ENCODE results near the gene MFGE8. TPM values are rescaled to one million over a fixed set of nuclear protein-coding genes. Genes with fewer than 3 reads are reported as not detected.

Gene MFGE8
- polyA plus RNA-seq, 1 of the 3 experiments (the other 2 are of a cell fraction) = 247 TPM

DNA sequence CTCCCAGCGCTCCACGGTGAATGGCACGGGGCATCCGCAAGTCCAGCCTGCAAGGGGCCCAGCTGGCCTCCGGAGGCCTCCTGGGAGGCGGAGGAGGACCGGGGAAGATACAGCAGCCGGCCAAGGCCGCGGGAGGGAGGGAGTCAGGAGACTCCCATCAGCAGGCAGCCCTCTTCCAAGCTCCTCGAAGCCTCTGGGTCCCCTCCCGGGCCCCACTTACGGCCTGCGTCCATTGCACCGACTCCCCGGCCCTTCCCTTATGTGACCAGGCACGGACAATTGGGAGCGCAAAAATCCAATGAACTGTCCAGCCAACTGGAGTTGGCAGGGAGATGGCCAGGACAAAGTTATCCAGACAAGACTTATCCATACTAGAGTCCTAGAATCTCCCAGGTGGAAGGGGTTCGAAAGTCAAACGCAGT is 668 bp downstream of the MFGE8 start (continued):
- no peak for TF ChIP-seq SIN3A (IDR thresholded peaks at IDR 0.05; ENCODE audit: borderline replicate concordance, low read depth, low read length)
- no peak for TF ChIP-seq MEF2A (IDR thresholded peaks at IDR 0.05; ENCODE audit: borderline replicate concordance, low read depth)
- no peak for TF ChIP-seq FOXM1 (IDR thresholded peaks at IDR 0.05; ENCODE audit: low read depth)

- peaks cover 7 to 9% of the 10 kb centered on the region in 2 experiments; a peak in 2 of 4 replicates for H3K4me1 ChIP-seq (ENCODE audit: control insufficient read depth in 1 of 2, insufficient read depth in 2 of 2, low read depth in 1 of 2, low read length in 1 of 2)
- H3K27me3 ChIP-seq (ENCODE audit: insufficient read depth) = no peaks in the 10 kb centered on the region
- peaks cover 0 to 12% of the 10 kb centered on the region in 2 experiments for H3K36me3 ChIP-seq (replicated peaks in 1 of 2; ENCODE audit: control insufficient read depth in 1 of 2, insufficient read depth in 2 of 2, low read length in 1 of 2)
- peaks cover 19% of the 10 kb centered on the region; the same call in 1 of the 2 replicates for H3K79me2 ChIP-seq (ENCODE audit: insufficient read depth)
- no peaks in the 10 kb centered on the region for H3K9me2 ChIP-seq
- peaks cover 4% of the 10 kb centered on the region for H3F3A ChIP-seq (replicated peaks; ENCODE audit: insufficient read depth)
- H2AFZ ChIP-seq (ENCODE audit: low read depth) = no peak overlapping the region
- DNase-seq = no peak
- no peaks in the 10 kb centered on the region for H3K9me3 ChIP-seq
- H4K20me1 ChIP-seq (ENCODE audit: insufficient read depth) = no peaks in the 10 kb centered on the region
- H3K4me2 ChIP-seq = peak overlapping the region; percentile 98
- H3K9ac ChIP-seq = peak overlapping the region; percentile 95; the same call in 1 of the 2 replicates
- no peak overlapping the region; a peak in 1 of 4 replicates for H3K27ac ChIP-seq (ENCODE audit: low read depth in 2 of 2, low read length in 1 of 2)
- POLR2A ChIA-PET = no interaction called here
- CTCF ChIA-PET = interaction anchor here (1.4 to 1.6 kb wide), 5 partner anchors 14 to 110 kb away, joined by 3 to 6 read pairs (median 5); no protein-coding TSS in a partner anchor
- 66% methylated on average over 3 of the region's 5 CpGs for WGBS (ENCODE audit: low lambda C conversion rate)
- H3K4me3 ChIP-seq (ENCODE audit: low read depth in 2 of 2, low read length in 1 of 2) = peak overlapping the region; percentile 69 to 94; a peak in 3 of 4 replicates
- TF ChIP-seq RXRA (IDR thresholded peaks at IDR 0.05; ENCODE audit: borderline replicate concordance, low read depth) (no peak), MEF2A (IDR thresholded peaks at IDR 0.05; ENCODE audit: borderline replicate concordance, low read depth) (peak; percentile 55; the same call in 1 of the 2 replicates), TAF1 (IDR thresholded peaks at IDR 0.05; ENCODE audit: borderline replicate concordance, low read depth, low read length) (no peak)
- TF ChIP-seq, protein P1, sequence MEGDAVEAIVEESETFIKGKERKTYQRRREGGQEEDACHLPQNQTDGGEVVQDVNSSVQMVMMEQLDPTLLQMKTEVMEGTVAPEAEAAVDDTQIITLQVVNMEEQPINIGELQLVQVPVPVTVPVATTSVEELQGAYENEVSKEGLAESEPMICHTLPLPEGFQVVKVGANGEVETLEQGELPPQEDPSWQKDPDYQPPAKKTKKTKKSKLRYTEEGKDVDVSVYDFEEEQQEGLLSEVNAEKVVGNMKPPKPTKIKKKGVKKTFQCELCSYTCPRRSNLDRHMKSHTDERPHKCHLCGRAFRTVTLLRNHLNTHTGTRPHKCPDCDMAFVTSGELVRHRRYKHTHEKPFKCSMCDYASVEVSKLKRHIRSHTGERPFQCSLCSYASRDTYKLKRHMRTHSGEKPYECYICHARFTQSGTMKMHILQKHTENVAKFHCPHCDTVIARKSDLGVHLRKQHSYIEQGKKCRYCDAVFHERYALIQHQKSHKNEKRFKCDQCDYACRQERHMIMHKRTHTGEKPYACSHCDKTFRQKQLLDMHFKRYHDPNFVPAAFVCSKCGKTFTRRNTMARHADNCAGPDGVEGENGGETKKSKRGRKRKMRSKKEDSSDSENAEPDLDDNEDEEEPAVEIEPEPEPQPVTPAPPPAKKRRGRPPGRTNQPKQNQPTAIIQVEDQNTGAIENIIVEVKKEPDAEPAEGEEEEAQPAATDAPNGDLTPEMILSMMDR (IDR thresholded peaks at IDR 0.05) = no peak
Observed at GRCh38 chr15:88911766-88912118, 1.4 kb downstream of the MFGE8 start.

DNA sequence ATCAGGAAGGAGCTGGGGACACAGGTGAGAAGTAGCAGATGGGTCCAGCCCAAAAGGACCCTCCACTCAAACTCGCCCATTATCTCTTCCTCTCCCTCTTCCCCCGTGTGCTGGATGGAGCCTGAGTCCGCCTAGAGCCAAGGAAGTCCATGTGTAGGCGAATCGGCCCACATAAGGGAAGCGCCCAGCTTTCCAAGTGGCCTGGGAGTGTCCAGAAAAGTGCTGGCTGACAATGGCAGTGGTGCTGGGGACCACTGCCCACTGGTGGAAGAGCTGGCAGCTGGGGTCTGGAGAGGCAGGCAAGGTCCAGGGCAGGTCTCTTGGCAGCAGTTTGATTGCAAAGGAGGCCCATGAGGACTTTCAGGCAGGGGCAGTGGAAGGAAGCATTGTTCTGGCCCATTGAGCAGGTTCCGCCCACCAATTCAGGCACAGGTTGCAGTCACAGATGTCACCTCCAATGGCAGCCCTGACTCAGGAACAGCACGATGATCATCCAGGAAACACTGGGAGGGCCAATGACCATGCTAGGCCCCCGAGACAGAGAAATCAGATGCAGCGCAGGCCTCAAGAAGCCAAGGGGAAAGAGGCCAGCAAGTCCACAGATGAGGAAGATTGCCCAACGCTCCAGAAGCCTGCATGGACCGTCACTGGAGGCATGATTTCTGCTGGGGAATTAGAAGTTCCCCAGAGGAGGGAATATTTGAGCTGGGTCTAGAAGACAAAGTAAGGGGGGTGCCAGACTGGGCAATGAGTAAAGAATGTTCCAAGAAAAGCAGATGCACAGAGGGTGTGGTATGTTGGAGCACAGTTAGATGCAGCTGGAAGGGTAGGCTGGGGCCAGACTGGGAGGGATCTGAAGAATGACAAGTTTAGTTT is 3.0 kb downstream of the MFGE8 start:
- Histone ChIP-seq H3K4me2 (no peak overlapping the region), H4K20me1 (ENCODE audit: insufficient read depth) (no peaks in the 10 kb centered on the region), H3K79me2 (ENCODE audit: insufficient read depth) (peaks cover 19% of the 10 kb centered on the region; the same call in 1 of the 2 replicates), H3K27me3 (ENCODE audit: insufficient read depth) (no peaks in the 10 kb centered on the region), H2AFZ (ENCODE audit: low read depth) (no peak overlapping the region), H3K9ac (no peak overlapping the region), H3K4me1 (ENCODE audit: control insufficient read depth in 1 of 2, insufficient read depth in 2 of 2, low read depth in 1 of 2, low read length in 1 of 2) (peaks cover 7 to 9% of the 10 kb centered on the region in 2 experiments; a peak in 2 of 4 replicates), H3K4me3 (ENCODE audit: low read depth in 2 of 2, low read length in 1 of 2) (no peak overlapping the region), H3F3A (replicated peaks; ENCODE audit: insufficient read depth) (peaks cover 4% of the 10 kb centered on the region), H3K9me2 (no peaks in the 10 kb centered on the region), H3K9me3 (no peaks in the 10 kb centered on the region), H3K36me3 (replicated peaks in 1 of 2; ENCODE audit: control insufficient read depth in 1 of 2, insufficient read depth in 2 of 2, low read length in 1 of 2) (peaks cover 0 to 20% of the 10 kb centered on the region in 2 experiments), H3K27ac (ENCODE audit: low read depth in 2 of 2, low read length in 1 of 2) (no peak overlapping the region)
- WGBS (ENCODE audit: low lambda C conversion rate) = 94% methylated on average over 10 of the region's 12 CpGs
- TF ChIP-seq NRF1 (IDR thresholded peaks at IDR 0.05; ENCODE audit: low read depth, low read length) = no peak
- no peak for TF ChIP-seq EZH2phosphoT487 (IDR thresholded peaks at IDR 0.05; ENCODE audit: borderline replicate concordance, low read depth)
- TF ChIP-seq FOXM1 (IDR thresholded peaks at IDR 0.05; ENCODE audit: low read depth) = no peak
- TF ChIP-seq, protein P2, sequence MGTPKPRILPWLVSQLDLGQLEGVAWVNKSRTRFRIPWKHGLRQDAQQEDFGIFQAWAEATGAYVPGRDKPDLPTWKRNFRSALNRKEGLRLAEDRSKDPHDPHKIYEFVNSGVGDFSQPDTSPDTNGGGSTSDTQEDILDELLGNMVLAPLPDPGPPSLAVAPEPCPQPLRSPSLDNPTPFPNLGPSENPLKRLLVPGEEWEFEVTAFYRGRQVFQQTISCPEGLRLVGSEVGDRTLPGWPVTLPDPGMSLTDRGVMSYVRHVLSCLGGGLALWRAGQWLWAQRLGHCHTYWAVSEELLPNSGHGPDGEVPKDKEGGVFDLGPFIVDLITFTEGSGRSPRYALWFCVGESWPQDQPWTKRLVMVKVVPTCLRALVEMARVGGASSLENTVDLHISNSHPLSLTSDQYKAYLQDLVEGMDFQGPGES (IDR thresholded peaks at IDR 0.05; ENCODE audit: low read depth, low read length) = no peak
- TF ChIP-seq FOSL2 (IDR thresholded peaks at IDR 0.05; ENCODE audit: borderline replicate concordance, low read depth) = no peak
- no peak for TF ChIP-seq FOXJ3 (CRISPR knock-in tag; IDR thresholded peaks at IDR 0.05)
- TF ChIP-seq EP300 (IDR thresholded peaks at IDR 0.05; ENCODE audit: borderline replicate concordance in 1 of 2, low read depth in 1 of 2, low read length in 1 of 2) = no peak
- TF ChIP-seq RAD21 (IDR thresholded peaks at IDR 0.05; ENCODE audit: low read length) = no peak
- no peak for TF ChIP-seq SMC3 (IDR thresholded peaks at IDR 0.05; ENCODE audit: low read depth, low read length)
- TF ChIP-seq CHD2 (IDR thresholded peaks at IDR 0.05; ENCODE audit: low read length, partially characterized antibody) = no peak
- no peak for TF ChIP-seq TCF12 (IDR thresholded peaks at IDR 0.05)
- TF ChIP-seq SIN3A (IDR thresholded peaks at IDR 0.05; ENCODE audit: borderline replicate concordance, low read depth, low read length) = no peak
- TF ChIP-seq, protein P3, sequence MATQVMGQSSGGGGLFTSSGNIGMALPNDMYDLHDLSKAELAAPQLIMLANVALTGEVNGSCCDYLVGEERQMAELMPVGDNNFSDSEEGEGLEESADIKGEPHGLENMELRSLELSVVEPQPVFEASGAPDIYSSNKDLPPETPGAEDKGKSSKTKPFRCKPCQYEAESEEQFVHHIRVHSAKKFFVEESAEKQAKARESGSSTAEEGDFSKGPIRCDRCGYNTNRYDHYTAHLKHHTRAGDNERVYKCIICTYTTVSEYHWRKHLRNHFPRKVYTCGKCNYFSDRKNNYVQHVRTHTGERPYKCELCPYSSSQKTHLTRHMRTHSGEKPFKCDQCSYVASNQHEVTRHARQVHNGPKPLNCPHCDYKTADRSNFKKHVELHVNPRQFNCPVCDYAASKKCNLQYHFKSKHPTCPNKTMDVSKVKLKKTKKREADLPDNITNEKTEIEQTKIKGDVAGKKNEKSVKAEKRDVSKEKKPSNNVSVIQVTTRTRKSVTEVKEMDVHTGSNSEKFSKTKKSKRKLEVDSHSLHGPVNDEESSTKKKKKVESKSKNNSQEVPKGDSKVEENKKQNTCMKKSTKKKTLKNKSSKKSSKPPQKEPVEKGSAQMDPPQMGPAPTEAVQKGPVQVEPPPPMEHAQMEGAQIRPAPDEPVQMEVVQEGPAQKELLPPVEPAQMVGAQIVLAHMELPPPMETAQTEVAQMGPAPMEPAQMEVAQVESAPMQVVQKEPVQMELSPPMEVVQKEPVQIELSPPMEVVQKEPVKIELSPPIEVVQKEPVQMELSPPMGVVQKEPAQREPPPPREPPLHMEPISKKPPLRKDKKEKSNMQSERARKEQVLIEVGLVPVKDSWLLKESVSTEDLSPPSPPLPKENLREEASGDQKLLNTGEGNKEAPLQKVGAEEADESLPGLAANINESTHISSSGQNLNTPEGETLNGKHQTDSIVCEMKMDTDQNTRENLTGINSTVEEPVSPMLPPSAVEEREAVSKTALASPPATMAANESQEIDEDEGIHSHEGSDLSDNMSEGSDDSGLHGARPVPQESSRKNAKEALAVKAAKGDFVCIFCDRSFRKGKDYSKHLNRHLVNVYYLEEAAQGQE (IDR thresholded peaks at IDR 0.05; ENCODE audit: low read depth, low read length) = no peak
- DNase-seq = no peak
- POLR2A ChIA-PET = no interaction called here
- CTCF ChIA-PET = interaction anchor here (1.5 to 1.6 kb wide), 2 partner anchors 12 to 15 kb away, joined by 3 to 5 read pairs; no protein-coding TSS in a partner anchor

Data from SK-N-SH (cell line).